SK-N-SH treated with all-trans-retinoic acid at 6 μM for 48 hours (cell line): ENCODE measurements around the gene ST6GALNAC3.
A peak's percentile ranks its signal among the peaks of the same experiment; 100 is the strongest.

Experiments used
- ATAC-seq: fragments of 200-7000 bp; cut with Tn5 transposase; 3 replicates; pipeline ENCODE4 v1.9.1; 2020; ENCODE audit warnings: mild to moderate bottlenecking, moderate library complexity
- ARNTL ChIP-seq: fragments of 450-650 bp; formaldehyde crosslinking; IDR thresholded peaks from 2 replicates; pipeline ENCODE4 v1.5.0; 2020; ENCODE audit warnings: low read depth, mild to moderate bottlenecking, moderate library complexity, borderline replicate concordance
- CREB5 ChIP-seq: fragments of 250-450 bp; sonication (Bioruptor Pico); IDR thresholded peaks from 2 replicates; pipeline ENCODE4 v1.5.1; 2020; ENCODE audit warnings: low read depth, mild to moderate bottlenecking, moderate library complexity
- CSDC2 ChIP-seq: fragments of 250-450 bp; sonication (Bioruptor Pico); IDR thresholded peaks from 2 replicates; pipeline ENCODE4 v1.5.0; 2020; ENCODE audit warnings: mild to moderate bottlenecking, moderate library complexity
- CSRNP3 ChIP-seq: fragments of 250-450 bp; sonication (Bioruptor Pico); IDR thresholded peaks from 2 replicates; pipeline ENCODE4 v1.5.1; 2021; ENCODE audit warnings: mild to moderate bottlenecking, moderate library complexity
- ESRRG ChIP-seq: fragments of 250-450 bp; sonication (Bioruptor Pico); IDR thresholded peaks from 2 replicates; pipeline ENCODE4 v1.6.1; 2021; ENCODE audit warnings: mild to moderate bottlenecking
- GLIS3 ChIP-seq: fragments of 250-450 bp; sonication (Bioruptor Pico); IDR thresholded peaks from 2 replicates; pipeline ENCODE4 v1.5.0; 2020; ENCODE audit warnings: mild to moderate bottlenecking, moderate library complexity
- ISL1 ChIP-seq: fragments of 250-450 bp; sonication (Bioruptor Pico); IDR thresholded peaks from 2 replicates; pipeline ENCODE4 v2.1.2; 2022; ENCODE audit warnings: mild to moderate bottlenecking, moderate library complexity
- OSR1 ChIP-seq: fragments of 250-450 bp; sonication (Bioruptor Pico); IDR thresholded peaks from 2 replicates; pipeline ENCODE4 v1.8.0; 2022; ENCODE audit warnings: moderate library complexity, mild to moderate bottlenecking, inconsistent platforms
- PPARA ChIP-seq: fragments of 250-450 bp; sonication (Bioruptor Pico); IDR thresholded peaks from 2 replicates; pipeline ENCODE4 v1.5.0; 2020; ENCODE audit warnings: mild to moderate bottlenecking, borderline replicate concordance
- RARB ChIP-seq: fragments of 250-450 bp; sonication (Bioruptor Pico); IDR thresholded peaks from 2 replicates; pipeline ENCODE4 v1.8.0; 2021; ENCODE audit warnings: mild to moderate bottlenecking, moderate library complexity
- SNAI2 ChIP-seq: fragments of 250-450 bp; sonication (Bioruptor Pico); IDR thresholded peaks from 2 replicates; pipeline ENCODE4 v1.5.0; 2020; ENCODE audit warnings: mild to moderate bottlenecking, moderate library complexity
- TCF4 ChIP-seq: fragments of 250-450 bp; sonication (Bioruptor Pico); IDR thresholded peaks from 2 replicates; pipeline ENCODE4 v1.8.0; 2021; ENCODE audit warnings: mild to moderate bottlenecking, moderate library complexity, borderline replicate concordance
- TOX ChIP-seq: fragments of 250-450 bp; sonication (Bioruptor Pico); IDR thresholded peaks from 2 replicates; pipeline ENCODE4 v1.8.0; 2021; ENCODE audit warnings: mild to moderate bottlenecking, moderate library complexity, borderline replicate concordance
- ZC3H10 ChIP-seq: fragments of 250-450 bp; sonication (Bioruptor Pico); IDR thresholded peaks from 2 replicates; pipeline ENCODE4 v1.5.1; 2021; ENCODE audit warnings: mild to moderate bottlenecking, moderate library complexity
- ZFP3 ChIP-seq: fragments of 250-450 bp; sonication (Bioruptor Pico); IDR thresholded peaks from 2 replicates; pipeline ENCODE4 v1.5.0; 2020; ENCODE audit warnings: mild to moderate bottlenecking, moderate library complexity
- ZFP30 ChIP-seq: fragments of 450-650 bp; formaldehyde crosslinking; IDR thresholded peaks from 2 replicates; pipeline ENCODE4 v1.5.0; 2022; ENCODE audit warnings: mild to moderate bottlenecking, moderate library complexity
- ZNF565 ChIP-seq: fragments of 450-650 bp; formaldehyde crosslinking; conservative IDR thresholded peaks from 2 replicates; pipeline ENCODE4 v1.5.0; 2020; ENCODE audit warnings: low read depth, mild to moderate bottlenecking, moderate library complexity
- ZNF70 ChIP-seq: fragments of 450-650 bp; formaldehyde crosslinking; IDR thresholded peaks from 2 replicates; pipeline ENCODE4 v1.5.0; 2020; ENCODE audit warnings: mild to moderate bottlenecking, moderate library complexity
- ZNF8 ChIP-seq: fragments of 450-650 bp; formaldehyde crosslinking; IDR thresholded peaks from 2 replicates; pipeline ENCODE4 v1.5.0; 2020; ENCODE audit warnings: mild to moderate bottlenecking, moderate library complexity
- TF ChIP-seq, protein P1 (sequence below): fragments of 250-450 bp; sonication (Bioruptor Pico); IDR thresholded peaks from 2 replicates; pipeline ENCODE4 v1.8.0; 2020; ENCODE audit warnings: mild to moderate bottlenecking, moderate library complexity, borderline replicate concordance
- TF ChIP-seq, protein P2 (sequence below): fragments of 250-450 bp; sonication (Bioruptor Pico); IDR thresholded peaks from 2 replicates; pipeline ENCODE4 v1.8.0; 2021; ENCODE audit warnings: low read depth, mild to moderate bottlenecking, moderate library complexity, borderline replicate concordance

The ST6GALNAC3 gene

GRCh38 chr1:76068953-76069561, 5.5 kb upstream of the ST6GALNAC3 start:
- TF ChIP-seq CSRNP3 (CRISPR knock-in tag) (no peak), ARNTL (CRISPR knock-in tag) (no peak), ZC3H10 (CRISPR knock-in tag) (no peak), GLIS3 (CRISPR knock-in tag) (no peak), OSR1 (CRISPR knock-in tag) (no peak), ISL1 (CRISPR knock-in tag) (no peak), CREB5 (no peak), ZFP30 (no peak)
- TF ChIP-seq, protein P1, sequence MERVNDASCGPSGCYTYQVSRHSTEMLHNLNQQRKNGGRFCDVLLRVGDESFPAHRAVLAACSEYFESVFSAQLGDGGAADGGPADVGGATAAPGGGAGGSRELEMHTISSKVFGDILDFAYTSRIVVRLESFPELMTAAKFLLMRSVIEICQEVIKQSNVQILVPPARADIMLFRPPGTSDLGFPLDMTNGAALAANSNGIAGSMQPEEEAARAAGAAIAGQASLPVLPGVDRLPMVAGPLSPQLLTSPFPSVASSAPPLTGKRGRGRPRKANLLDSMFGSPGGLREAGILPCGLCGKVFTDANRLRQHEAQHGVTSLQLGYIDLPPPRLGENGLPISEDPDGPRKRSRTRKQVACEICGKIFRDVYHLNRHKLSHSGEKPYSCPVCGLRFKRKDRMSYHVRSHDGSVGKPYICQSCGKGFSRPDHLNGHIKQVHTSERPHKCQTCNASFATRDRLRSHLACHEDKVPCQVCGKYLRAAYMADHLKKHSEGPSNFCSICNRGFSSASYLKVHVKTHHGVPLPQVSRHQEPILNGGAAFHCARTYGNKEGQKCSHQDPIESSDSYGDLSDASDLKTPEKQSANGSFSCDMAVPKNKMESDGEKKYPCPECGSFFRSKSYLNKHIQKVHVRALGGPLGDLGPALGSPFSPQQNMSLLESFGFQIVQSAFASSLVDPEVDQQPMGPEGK = no peak

DNA sequence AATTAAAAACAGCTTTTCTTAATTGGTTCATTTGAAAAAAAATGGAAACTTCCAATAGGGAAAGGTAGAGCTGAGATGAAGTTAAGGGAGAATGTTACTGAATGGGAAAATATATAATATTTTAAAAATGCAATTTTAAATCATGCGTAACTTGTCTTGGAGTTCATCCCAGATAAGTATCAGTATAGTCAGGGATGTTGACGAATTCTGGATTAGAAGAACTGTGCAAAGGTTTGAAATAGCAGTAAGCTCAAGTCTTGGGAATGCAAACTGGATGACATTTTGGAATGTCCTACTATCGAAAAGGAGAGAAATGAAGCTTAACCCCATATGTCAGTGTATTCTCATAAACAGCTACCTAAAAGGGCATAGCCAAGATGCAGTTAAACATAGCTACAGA, 4.0 kb upstream of the ST6GALNAC3 start:
- peak; percentile 22; the same call in 1 of the 2 replicates for TF ChIP-seq ISL1 (CRISPR knock-in tag)
- 0 out of 2 replicates have a peak, but pooled peaks have one; percentile 24 for TF ChIP-seq ZC3H10 (CRISPR knock-in tag)
- TF ChIP-seq ARNTL (CRISPR knock-in tag) = no peak
- no peak for TF ChIP-seq TCF4 (CRISPR knock-in tag)
- ATAC-seq = peak; percentile 35

More at GRCh38 chr1:76068953-76069561, 5.5 kb upstream of the ST6GALNAC3 start:
- no peak for ATAC-seq

DNA sequence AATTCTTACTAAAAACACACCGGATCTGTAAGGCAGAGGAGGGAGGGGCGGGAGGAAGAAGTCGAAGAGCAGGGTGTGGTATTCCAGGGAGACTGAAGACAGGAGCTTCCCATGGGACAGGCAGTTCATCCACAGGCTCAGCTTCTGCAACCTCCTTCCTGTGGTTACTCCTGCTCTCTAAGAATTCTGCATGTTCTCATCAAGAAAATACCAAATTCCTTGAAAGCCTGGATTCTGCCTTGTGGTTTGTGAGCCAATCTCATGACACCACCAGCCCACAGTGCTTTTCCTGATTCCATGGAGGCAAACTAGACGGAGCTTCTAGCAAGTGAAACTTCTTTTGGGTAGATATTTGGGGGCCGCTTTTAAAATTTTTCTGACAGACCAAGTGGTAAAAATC, 1.1 kb upstream of the ST6GALNAC3 start:
- no peak for TF ChIP-seq OSR1 (CRISPR knock-in tag)
- TF ChIP-seq TOX (CRISPR knock-in tag) = 0 out of 2 replicates have a peak, but pooled peaks have one; percentile 6
- peak; percentile 45 for ATAC-seq

DNA sequence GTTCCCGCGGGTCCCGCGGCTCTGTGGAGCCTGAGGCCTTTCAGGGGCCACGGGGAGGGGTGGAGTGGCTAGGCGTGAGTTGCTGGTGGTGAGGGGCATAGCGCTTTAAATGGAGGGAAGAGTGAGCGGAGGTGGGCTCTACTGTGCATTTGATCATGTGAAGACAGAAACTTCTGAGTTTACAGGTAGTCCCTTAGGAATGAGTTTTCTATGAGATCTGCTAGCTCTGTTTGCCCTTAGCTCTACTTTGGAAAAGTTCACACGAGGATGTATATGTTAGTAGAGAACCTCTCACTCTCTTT, 593 bp downstream of the ST6GALNAC3 start:
- ATAC-seq = peak; percentile 9
- TF ChIP-seq ESRRG (CRISPR knock-in tag) (no peak), CREB5 (no peak), ZFP30 (no peak), SNAI2 (CRISPR knock-in tag) (no peak), CSDC2 (no peak), PPARA (CRISPR knock-in tag) (no peak), TCF4 (CRISPR knock-in tag) (no peak), ZFP3 (CRISPR knock-in tag) (no peak), ZNF565 (no peak), TOX (CRISPR knock-in tag) (no peak), ARNTL (CRISPR knock-in tag) (no peak), GLIS3 (CRISPR knock-in tag) (no peak), OSR1 (CRISPR knock-in tag) (no peak), RARB (CRISPR knock-in tag) (no peak), CSRNP3 (CRISPR knock-in tag) (no peak), ZNF8 (CRISPR knock-in tag) (no peak), ZNF70 (no peak), ZC3H10 (CRISPR knock-in tag) (no peak)
- TF ChIP-seq, protein P2, sequence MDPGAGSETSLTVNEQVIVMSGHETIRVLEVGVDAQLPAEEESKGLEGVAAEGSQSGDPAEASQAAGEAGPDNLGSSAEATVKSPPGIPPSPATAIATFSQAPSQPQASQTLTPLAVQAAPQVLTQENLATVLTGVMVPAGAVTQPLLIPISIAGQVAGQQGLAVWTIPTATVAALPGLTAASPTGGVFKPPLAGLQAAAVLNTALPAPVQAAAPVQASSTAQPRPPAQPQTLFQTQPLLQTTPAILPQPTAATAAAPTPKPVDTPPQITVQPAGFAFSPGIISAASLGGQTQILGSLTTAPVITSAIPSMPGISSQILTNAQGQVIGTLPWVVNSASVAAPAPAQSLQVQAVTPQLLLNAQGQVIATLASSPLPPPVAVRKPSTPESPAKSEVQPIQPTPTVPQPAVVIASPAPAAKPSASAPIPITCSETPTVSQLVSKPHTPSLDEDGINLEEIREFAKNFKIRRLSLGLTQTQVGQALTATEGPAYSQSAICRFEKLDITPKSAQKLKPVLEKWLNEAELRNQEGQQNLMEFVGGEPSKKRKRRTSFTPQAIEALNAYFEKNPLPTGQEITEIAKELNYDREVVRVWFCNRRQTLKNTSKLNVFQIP (CRISPR knock-in tag) = no peak
- TF ChIP-seq, protein P1 = no peak
